HUES6 (cell line): ENCODE data around the gene AFAP1.

Experiments used
- H3K27ac ChIP-seq: 2 replicates; pipeline ENCODE4 v1.7.0; 2013; ENCODE audit warnings: low read depth, mild to moderate bottlenecking, low read length, inconsistent platforms
- H3K27me3 ChIP-seq: 2 replicates; pipeline ENCODE4 v1.6.1; 2013; ENCODE audit warnings: low read length; ENCODE audit not compliant: control insufficient read depth, insufficient read depth
- H3K36me3 ChIP-seq: 2 replicates; pipeline ENCODE4 v1.6.1; 2013; ENCODE audit warnings: low read length; ENCODE audit not compliant: control insufficient read depth, insufficient read depth
- H3K4me1 ChIP-seq: 2 replicates; pipeline ENCODE4 v1.6.1; 2013; ENCODE audit warnings: low read length; ENCODE audit not compliant: control insufficient read depth, insufficient read depth
- H3K4me3 ChIP-seq: 2 replicates; pipeline ENCODE4 v1.5.1; 2013; ENCODE audit warnings: low read depth, low read length
- H3K9ac ChIP-seq: one replicate; pipeline ENCODE4 v1.6.1; 2013; ENCODE audit warnings: mild to moderate bottlenecking, low read length
- H3K9me3 ChIP-seq: 2 replicates; pipeline ENCODE4 v1.6.1; 2013; ENCODE audit warnings: low read depth, low read length; ENCODE audit not compliant: control insufficient read depth, insufficient read depth

Gene AFAP1

GRCh38 chr4:7716010-7716721, 223.5 kb downstream of the AFAP1 start:
- peaks cover 5% of the 10 kb centered on the region; the same call in 1 of the 2 replicates for H3K4me1 ChIP-seq
- H3K36me3 ChIP-seq = no peaks in the 10 kb centered on the region
- H3K4me3 ChIP-seq = no peak overlapping the region

GRCh38 chr4:7715271-7716009, 224.2 kb downstream of the AFAP1 start:
- peaks cover 5% of the 10 kb centered on the region; the same call in 1 of the 2 replicates for H3K4me1 ChIP-seq
- H3K27ac ChIP-seq = no peak overlapping the region
- no peaks in the 10 kb centered on the region for H3K9me3 ChIP-seq
- peaks cover 13% of the 10 kb centered on the region for H3K27me3 ChIP-seq
- H3K4me3 ChIP-seq = no peak overlapping the region
- H3K36me3 ChIP-seq = no peaks in the 10 kb centered on the region
- no peak overlapping the region for H3K9ac ChIP-seq

More at GRCh38 chr4:7716010-7716721, 223.5 kb downstream of the AFAP1 start:
- Histone ChIP-seq H3K9me3 (no peaks in the 10 kb centered on the region), H3K9ac (no peak overlapping the region), H3K27ac (no peak overlapping the region), H3K27me3 (peaks cover 14% of the 10 kb centered on the region)

- Histone ChIP-seq H3K27me3 (peaks cover 11% of the 10 kb centered on the region), H3K36me3 (no peaks in the 10 kb centered on the region), H3K27ac (no peak overlapping the region), H3K9ac (no peak overlapping the region), H3K4me3 (no peak overlapping the region), H3K4me1 (peaks cover 4% of the 10 kb centered on the region; the same call in 1 of the 2 replicates), H3K9me3 (no peaks in the 10 kb centered on the region)
These were observed 224.9 kb downstream of the AFAP1 start for GRCh38 chr4:7714738-7715137.

- Histone ChIP-seq H3K27me3 (peaks cover 8% of the 10 kb centered on the region), H3K4me1 (peaks cover 2% of the 10 kb centered on the region; the same call in 1 of the 2 replicates), H3K4me3 (no peak overlapping the region), H3K9me3 (no peaks in the 10 kb centered on the region), H3K9ac (no peak overlapping the region), H3K36me3 (no peaks in the 10 kb centered on the region), H3K27ac (no peak overlapping the region)
These were observed 225.5 kb downstream of the AFAP1 start for GRCh38 chr4:7714176-7714575.

GRCh38 chr4:7713757-7714156, 225.9 kb downstream of the AFAP1 start:
- no peaks in the 10 kb centered on the region for H3K9me3 ChIP-seq

GRCh38 chr4:7712021-7712671, 227.5 kb downstream of the AFAP1 start:
- Histone ChIP-seq H3K9ac (no peak overlapping the region), H3K4me3 (no peak overlapping the region), H3K27ac (no peak overlapping the region), H3K27me3 (no peaks in the 10 kb centered on the region; the same call in 1 of the 2 replicates), H3K36me3 (no peaks in the 10 kb centered on the region), H3K9me3 (no peaks in the 10 kb centered on the region), H3K4me1 (no peaks in the 10 kb centered on the region)

More at GRCh38 chr4:7713757-7714156, 225.9 kb downstream of the AFAP1 start:
- Histone ChIP-seq H3K4me3 (no peak overlapping the region), H3K27ac (no peak overlapping the region), H3K27me3 (peaks cover 4% of the 10 kb centered on the region), H3K36me3 (no peaks in the 10 kb centered on the region), H3K4me1 (peaks cover 2% of the 10 kb centered on the region; the same call in 1 of the 2 replicates), H3K9ac (no peak overlapping the region)

GRCh38 chr4:7711307-7711963, 228.2 kb downstream of the AFAP1 start:
- H3K4me3 ChIP-seq = no peak overlapping the region
- no peaks in the 10 kb centered on the region for H3K4me1 ChIP-seq
- no peak overlapping the region for H3K27ac ChIP-seq
- no peak overlapping the region for H3K9ac ChIP-seq
- H3K9me3 ChIP-seq = no peaks in the 10 kb centered on the region
- H3K27me3 ChIP-seq = no peaks in the 10 kb centered on the region; the same call in 1 of the 2 replicates
- no peaks in the 10 kb centered on the region for H3K36me3 ChIP-seq

GRCh38 chr4:7710576-7711306, 228.9 kb downstream of the AFAP1 start:
- Histone ChIP-seq H3K36me3 (no peaks in the 10 kb centered on the region), H3K4me1 (no peaks in the 10 kb centered on the region), H3K9me3 (no peaks in the 10 kb centered on the region), H3K27me3 (no peaks in the 10 kb centered on the region), H3K27ac (no peak overlapping the region), H3K4me3 (no peak overlapping the region), H3K9ac (no peak overlapping the region)

- Histone ChIP-seq H3K4me1 (no peaks in the 10 kb centered on the region), H3K27me3 (no peaks in the 10 kb centered on the region), H3K27ac (no peak overlapping the region), H3K4me3 (no peak overlapping the region), H3K9ac (no peak overlapping the region), H3K36me3 (no peaks in the 10 kb centered on the region), H3K9me3 (no peaks in the 10 kb centered on the region)
These were observed 229.5 kb downstream of the AFAP1 start for GRCh38 chr4:7710126-7710525.

GRCh38 chr4:7709431-7709830, 230.2 kb downstream of the AFAP1 start:
- no peak overlapping the region for H3K4me3 ChIP-seq
- H3K9me3 ChIP-seq = no peaks in the 10 kb centered on the region
- no peak overlapping the region for H3K27ac ChIP-seq

More at GRCh38 chr4:7709431-7709830, 230.2 kb downstream of the AFAP1 start:
- Histone ChIP-seq H3K9ac (no peak overlapping the region), H3K27me3 (no peaks in the 10 kb centered on the region), H3K36me3 (no peaks in the 10 kb centered on the region), H3K4me1 (no peaks in the 10 kb centered on the region)
